ENCODE measurements around the gene MDM2.

DNA sequence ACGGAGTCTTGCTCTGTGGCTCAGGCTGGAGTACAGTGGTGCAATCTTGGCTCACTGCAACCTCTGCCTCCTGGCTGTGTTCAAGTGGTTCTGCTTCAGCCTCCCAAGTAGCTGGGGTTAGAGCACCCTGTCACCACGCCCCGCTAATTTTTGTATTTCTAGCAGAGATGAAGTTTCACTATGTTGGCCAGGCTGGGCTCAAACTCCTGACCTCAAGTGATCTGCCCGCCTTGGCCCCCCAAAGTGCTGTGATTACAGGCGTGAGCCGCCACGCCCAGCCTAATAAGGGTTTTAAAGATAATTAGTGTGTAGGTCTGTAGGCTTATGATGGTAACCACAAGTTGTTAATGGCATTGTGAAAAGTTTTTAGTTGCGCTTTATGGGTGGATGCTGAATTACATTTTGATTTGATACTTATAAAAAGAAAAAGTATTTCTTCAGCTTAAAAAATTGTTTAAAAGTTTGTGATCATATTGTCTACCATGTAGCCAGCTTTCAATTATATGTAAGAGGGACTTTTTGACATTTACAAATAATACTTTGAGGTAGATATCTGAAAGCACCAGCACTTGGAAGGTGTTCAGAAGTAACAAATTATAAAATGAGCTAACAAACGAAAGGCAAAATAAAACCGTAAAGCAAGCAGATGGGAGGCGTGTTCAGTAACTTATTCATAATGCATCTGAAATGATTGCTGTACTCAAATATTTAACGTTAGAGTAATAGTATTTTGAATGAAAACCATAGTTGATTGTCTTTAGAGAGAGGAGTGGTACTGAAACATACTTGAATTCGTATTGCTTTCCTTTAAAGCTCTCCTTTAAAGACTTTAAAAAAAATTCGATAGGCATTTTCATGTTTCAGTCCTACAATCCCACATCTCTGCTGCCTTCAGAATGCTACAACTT, 37.1 kb downstream of the MDM2 start:
- TF ChIP-seq, protein P1, sequence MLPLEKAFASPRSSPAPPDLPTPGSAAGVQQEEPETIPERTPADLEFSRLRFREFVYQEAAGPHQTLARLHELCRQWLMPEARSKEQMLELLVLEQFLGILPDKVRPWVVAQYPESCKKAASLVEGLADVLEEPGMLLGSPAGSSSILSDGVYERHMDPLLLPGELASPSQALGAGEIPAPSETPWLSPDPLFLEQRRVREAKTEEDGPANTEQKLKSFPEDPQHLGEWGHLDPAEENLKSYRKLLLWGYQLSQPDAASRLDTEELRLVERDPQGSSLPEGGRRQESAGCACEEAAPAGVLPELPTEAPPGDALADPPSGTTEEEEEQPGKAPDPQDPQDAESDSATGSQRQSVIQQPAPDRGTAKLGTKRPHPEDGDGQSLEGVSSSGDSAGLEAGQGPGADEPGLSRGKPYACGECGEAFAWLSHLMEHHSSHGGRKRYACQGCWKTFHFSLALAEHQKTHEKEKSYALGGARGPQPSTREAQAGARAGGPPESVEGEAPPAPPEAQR (CRISPR knock-in tag; IDR thresholded peaks at IDR 0.05) = no peak
- TF ChIP-seq, protein P2, sequence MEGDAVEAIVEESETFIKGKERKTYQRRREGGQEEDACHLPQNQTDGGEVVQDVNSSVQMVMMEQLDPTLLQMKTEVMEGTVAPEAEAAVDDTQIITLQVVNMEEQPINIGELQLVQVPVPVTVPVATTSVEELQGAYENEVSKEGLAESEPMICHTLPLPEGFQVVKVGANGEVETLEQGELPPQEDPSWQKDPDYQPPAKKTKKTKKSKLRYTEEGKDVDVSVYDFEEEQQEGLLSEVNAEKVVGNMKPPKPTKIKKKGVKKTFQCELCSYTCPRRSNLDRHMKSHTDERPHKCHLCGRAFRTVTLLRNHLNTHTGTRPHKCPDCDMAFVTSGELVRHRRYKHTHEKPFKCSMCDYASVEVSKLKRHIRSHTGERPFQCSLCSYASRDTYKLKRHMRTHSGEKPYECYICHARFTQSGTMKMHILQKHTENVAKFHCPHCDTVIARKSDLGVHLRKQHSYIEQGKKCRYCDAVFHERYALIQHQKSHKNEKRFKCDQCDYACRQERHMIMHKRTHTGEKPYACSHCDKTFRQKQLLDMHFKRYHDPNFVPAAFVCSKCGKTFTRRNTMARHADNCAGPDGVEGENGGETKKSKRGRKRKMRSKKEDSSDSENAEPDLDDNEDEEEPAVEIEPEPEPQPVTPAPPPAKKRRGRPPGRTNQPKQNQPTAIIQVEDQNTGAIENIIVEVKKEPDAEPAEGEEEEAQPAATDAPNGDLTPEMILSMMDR (IDR thresholded peaks at IDR 0.05) = no peak
- TF ChIP-seq JUN (CRISPR knock-in tag; IDR thresholded peaks at IDR 0.05) (no peak), CREB1 (CRISPR knock-in tag; IDR thresholded peaks at IDR 0.05) (no peak), RELA (CRISPR knock-in tag; IDR thresholded peaks at IDR 0.05; ENCODE audit: borderline replicate concordance) (no peak)
- TF ChIP-seq, protein P3, sequence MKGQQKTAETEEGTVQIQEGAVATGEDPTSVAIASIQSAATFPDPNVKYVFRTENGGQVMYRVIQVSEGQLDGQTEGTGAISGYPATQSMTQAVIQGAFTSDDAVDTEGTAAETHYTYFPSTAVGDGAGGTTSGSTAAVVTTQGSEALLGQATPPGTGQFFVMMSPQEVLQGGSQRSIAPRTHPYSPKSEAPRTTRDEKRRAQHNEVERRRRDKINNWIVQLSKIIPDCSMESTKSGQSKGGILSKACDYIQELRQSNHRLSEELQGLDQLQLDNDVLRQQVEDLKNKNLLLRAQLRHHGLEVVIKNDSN (CRISPR knock-in tag; IDR thresholded peaks at IDR 0.05) = no peak
